ENCODE results near the gene TEX2. TPM values are rescaled to one million over a fixed set of nuclear protein-coding genes. Genes with fewer than 3 reads are reported as not detected.

TEX2 gene
- total and polyA plus RNA-seq, 2 experiments from 2014 or later, result 7.5 to 17.7 TPM

DNA sequence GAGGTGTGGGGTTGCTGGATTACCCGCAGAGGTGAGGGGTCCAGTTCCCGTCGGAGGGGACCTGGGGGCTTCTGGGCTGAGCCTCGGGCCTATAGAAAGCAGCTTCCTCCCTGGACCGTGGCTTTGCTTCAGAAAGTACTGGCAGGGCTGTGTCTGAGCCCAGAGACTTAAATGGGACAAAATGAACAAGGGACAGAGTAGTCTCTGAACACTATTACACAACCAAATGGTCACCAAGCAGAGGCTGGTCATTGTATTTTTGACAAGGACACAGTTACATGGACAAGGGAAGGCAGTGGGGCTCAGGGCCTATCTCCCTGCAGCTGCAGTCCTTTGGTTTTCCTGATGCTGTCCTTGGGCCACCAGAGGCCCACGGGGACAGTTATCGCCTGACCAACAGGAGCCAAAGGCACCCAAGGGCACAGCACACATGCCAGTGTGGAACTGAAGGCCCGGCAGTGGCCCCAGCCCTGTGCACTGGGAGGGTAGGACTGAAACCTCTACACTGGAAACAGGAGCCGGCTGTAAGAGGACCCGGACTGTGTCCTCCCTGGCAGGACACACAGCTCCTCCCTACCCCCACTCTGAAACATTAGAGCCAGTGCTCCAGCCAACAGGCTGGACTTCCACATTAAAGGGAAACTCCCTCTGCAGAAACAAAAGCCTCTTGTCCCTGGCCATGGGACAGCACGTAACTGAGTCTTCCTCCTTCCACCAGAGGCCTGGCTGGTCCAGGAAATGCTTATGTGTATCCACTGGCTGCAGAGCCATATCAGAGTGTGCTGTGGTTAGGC is 107.1 kb downstream of the TEX2 start:
- no peak for ATAC-seq
- H3K27me3 Mint-ChIP-seq (ENCODE audit: insufficient read depth, low read depth, poor library complexity), result no peaks in the 10 kb centered on the region
- Histone ChIP-seq H4K20me1 (replicated peaks; ENCODE audit: insufficient read depth) (no peaks in the 10 kb centered on the region), H3K36me3 (ENCODE audit: insufficient read depth) (no peaks in the 10 kb centered on the region), H3K4me3 (no peak overlapping the region), H3K79me2 (replicated peaks; ENCODE audit: insufficient read depth) (no peaks in the 10 kb centered on the region), H3K27ac (ENCODE audit: low read depth) (no peak overlapping the region), H3K4me1 (ENCODE audit: insufficient read depth) (peaks cover 6% of the 10 kb centered on the region; the same call in 1 of the 2 replicates), H3F3A (replicated peaks; ENCODE audit: low read depth) (no peaks in the 10 kb centered on the region), H3K9me2 (ENCODE audit: insufficient read depth) (no peaks in the 10 kb centered on the region), H2AFZ (no peak overlapping the region), H3K27me3 (ENCODE audit: insufficient read depth) (no peaks in the 10 kb centered on the region), H3K4me2 (no peak overlapping the region)
- H3K4me3 Mint-ChIP-seq, result no peak overlapping the region
- peaks cover 8% of the 10 kb centered on the region; the same call in 2 of the 3 replicates for H3K36me3 Mint-ChIP-seq (ENCODE audit: low read depth)
- no peak overlapping the region for H3K27ac Mint-ChIP-seq
- no peaks in the 10 kb centered on the region for H3K9me3 Mint-ChIP-seq
- TF ChIP-seq, protein P1, sequence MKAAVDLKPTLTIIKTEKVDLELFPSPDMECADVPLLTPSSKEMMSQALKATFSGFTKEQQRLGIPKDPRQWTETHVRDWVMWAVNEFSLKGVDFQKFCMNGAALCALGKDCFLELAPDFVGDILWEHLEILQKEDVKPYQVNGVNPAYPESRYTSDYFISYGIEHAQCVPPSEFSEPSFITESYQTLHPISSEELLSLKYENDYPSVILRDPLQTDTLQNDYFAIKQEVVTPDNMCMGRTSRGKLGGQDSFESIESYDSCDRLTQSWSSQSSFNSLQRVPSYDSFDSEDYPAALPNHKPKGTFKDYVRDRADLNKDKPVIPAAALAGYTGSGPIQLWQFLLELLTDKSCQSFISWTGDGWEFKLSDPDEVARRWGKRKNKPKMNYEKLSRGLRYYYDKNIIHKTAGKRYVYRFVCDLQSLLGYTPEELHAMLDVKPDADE (IDR thresholded peaks at IDR 0.05), result no peak
- H3K4me1 Mint-ChIP-seq, result peaks cover 33% of the 10 kb centered on the region
- no peak for DNase-seq (ENCODE audit: low spot score)

DNA sequence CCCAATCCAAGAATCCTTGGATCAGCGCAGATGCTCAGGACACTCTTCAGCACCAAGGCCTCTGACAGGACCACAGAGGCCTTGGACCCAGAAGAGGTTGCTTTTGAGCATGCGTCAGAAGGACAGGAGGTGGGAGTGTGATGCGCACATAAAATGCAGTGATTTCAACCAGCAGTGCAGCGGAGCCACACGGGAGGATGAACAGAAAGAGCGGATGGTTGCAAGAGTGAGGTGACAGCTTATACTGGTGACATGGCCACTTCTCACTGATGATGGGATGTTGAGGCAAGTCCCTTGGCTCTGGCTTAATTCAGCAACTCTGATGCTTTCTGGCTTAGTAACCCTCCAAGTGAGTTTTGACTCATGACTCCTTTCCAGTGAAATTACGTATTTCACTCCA is 107.9 kb downstream of the TEX2 start:
- H3K4me1 Mint-ChIP-seq, result peaks cover 33% of the 10 kb centered on the region
- no peak overlapping the region for H3K27ac Mint-ChIP-seq
- H3F3A ChIP-seq (replicated peaks; ENCODE audit: low read depth), result no peaks in the 10 kb centered on the region
- H3K36me3 Mint-ChIP-seq (ENCODE audit: low read depth), result peaks cover 10% of the 10 kb centered on the region
- no peaks in the 10 kb centered on the region for H3K36me3 ChIP-seq (ENCODE audit: insufficient read depth)
- DNase-seq (ENCODE audit: low spot score) (no peak), ATAC-seq (no peak)
- no peak overlapping the region for H3K4me3 Mint-ChIP-seq
- H3K27me3 Mint-ChIP-seq (ENCODE audit: insufficient read depth, low read depth, poor library complexity), result no peaks in the 10 kb centered on the region
- H3K27ac ChIP-seq (ENCODE audit: low read depth), result no peak overlapping the region
- no peaks in the 10 kb centered on the region for H3K27me3 ChIP-seq (ENCODE audit: insufficient read depth)
- H3K4me2 ChIP-seq, result no peak overlapping the region
- no peaks in the 10 kb centered on the region for H3K79me2 ChIP-seq (replicated peaks; ENCODE audit: insufficient read depth)
- H3K9me2 ChIP-seq (ENCODE audit: insufficient read depth), result no peaks in the 10 kb centered on the region
- no peak overlapping the region for H2AFZ ChIP-seq
- TF ChIP-seq ZNF114 (CRISPR knock-in tag; IDR thresholded peaks at IDR 0.05) (no peak), JUNB (IDR thresholded peaks at IDR 0.05; ENCODE audit: unreplicated experiment) (no peak), POLR2AphosphoS5 (IDR thresholded peaks at IDR 0.05; ENCODE audit: low read depth) (no peak)
- TF ChIP-seq, protein P2, sequence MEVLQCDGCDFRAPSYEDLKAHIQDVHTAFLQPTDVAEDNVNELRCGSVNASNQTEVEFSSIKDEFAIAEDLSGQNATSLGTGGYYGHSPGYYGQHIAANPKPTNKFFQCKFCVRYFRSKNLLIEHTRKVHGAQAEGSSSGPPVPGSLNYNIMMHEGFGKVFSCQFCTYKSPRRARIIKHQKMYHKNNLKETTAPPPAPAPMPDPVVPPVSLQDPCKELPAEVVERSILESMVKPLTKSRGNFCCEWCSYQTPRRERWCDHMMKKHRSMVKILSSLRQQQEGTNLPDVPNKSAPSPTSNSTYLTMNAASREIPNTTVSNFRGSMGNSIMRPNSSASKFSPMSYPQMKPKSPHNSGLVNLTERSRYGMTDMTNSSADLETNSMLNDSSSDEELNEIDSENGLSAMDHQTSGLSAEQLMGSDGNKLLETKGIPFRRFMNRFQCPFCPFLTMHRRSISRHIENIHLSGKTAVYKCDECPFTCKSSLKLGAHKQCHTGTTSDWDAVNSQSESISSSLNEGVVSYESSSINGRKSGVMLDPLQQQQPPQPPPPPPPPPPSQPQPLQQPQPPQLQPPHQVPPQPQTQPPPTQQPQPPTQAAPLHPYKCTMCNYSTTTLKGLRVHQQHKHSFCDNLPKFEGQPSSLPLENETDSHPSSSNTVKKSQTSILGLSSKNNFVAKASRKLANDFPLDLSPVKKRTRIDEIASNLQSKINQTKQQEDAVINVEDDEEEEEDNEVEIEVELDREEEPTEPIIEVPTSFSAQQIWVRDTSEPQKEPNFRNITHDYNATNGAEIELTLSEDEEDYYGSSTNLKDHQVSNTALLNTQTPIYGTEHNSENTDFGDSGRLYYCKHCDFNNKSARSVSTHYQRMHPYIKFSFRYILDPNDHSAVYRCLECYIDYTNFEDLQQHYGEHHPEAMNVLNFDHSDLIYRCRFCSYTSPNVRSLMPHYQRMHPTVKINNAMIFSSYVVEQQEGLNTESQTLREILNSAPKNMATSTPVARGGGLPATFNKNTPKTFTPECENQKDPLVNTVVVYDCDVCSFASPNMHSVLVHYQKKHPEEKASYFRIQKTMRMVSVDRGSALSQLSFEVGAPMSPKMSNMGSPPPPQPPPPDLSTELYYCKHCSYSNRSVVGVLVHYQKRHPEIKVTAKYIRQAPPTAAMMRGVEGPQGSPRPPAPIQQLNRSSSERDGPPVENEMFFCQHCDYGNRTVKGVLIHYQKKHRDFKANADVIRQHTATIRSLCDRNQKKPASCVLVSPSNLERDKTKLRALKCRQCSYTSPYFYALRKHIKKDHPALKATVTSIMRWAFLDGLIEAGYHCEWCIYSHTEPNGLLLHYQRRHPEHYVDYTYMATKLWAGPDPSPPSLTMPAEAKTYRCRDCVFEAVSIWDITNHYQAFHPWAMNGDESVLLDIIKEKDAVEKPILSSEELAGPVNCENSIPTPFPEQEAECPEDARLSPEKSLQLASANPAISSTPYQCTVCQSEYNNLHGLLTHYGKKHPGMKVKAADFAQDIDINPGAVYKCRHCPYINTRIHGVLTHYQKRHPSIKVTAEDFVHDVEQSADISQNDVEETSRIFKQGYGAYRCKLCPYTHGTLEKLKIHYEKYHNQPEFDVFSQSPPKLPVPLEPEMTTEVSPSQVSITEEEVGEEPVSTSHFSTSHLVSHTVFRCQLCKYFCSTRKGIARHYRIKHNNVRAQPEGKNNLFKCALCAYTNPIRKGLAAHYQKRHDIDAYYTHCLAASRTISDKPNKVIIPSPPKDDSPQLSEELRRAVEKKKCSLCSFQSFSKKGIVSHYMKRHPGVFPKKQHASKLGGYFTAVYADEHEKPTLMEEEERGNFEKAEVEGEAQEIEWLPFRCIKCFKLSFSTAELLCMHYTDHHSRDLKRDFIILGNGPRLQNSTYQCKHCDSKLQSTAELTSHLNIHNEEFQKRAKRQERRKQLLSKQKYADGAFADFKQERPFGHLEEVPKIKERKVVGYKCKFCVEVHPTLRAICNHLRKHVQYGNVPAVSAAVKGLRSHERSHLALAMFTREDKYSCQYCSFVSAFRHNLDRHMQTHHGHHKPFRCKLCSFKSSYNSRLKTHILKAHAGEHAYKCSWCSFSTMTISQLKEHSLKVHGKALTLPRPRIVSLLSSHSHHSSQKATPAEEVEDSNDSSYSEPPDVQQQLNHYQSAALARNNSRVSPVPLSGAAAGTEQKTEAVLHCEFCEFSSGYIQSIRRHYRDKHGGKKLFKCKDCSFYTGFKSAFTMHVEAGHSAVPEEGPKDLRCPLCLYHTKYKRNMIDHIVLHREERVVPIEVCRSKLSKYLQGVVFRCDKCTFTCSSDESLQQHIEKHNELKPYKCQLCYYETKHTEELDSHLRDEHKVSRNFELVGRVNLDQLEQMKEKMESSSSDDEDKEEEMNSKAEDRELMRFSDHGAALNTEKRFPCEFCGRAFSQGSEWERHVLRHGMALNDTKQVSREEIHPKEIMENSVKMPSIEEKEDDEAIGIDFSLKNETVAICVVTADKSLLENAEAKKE (CRISPR knock-in tag; IDR thresholded peaks at IDR 0.05), result no peak
- peaks cover 6% of the 10 kb centered on the region; the same call in 1 of the 2 replicates for H3K4me1 ChIP-seq (ENCODE audit: insufficient read depth)
- no peak overlapping the region for H3K4me3 ChIP-seq
- H4K20me1 ChIP-seq (replicated peaks; ENCODE audit: insufficient read depth), result no peaks in the 10 kb centered on the region
- no peaks in the 10 kb centered on the region for H3K9me3 Mint-ChIP-seq
